Adrenal gland (tissue), 19 donors: Measurements from ENCODE around the gene SPATA4. TPM values are rescaled to one million over a fixed set of nuclear protein-coding genes. Genes with fewer than 3 reads are reported as not detected.

Source experiments
- DNase-seq, 7 donors: peaks; one replicate each; pipeline ENCODE4 v3.0.0-alpha.2; 2019 to 2020
- H3K27ac ChIP-seq, 5 donors: fragments of 200-600 bp; sonication (generic) in 4 of 5; 1 replicate in 3 of 5; 2 replicates in 2 of 5; pipeline versions ENCODE4 v1.5.1 to v1.8.0; 2016 to 2020; ENCODE audit warnings: mild to moderate bottlenecking in 1 of 5
- H3K27me3 ChIP-seq: fragments of 200-600 bp; 2 replicates; pipeline ENCODE4 v1.8.0; 2021
- H3K36me3 ChIP-seq, 2 donors: fragments of 200-600 bp; replicated peaks in 1 of 2; 1 replicate in 1 of 2; 2 replicates in 1 of 2; pipeline versions ENCODE4 v1.5.1 to v1.8.0; 2018 to 2022
- H3K4me1 ChIP-seq, 2 donors: fragments of 200-600 bp; replicated peaks in 1 of 2; 1 replicate in 1 of 2; 2 replicates in 1 of 2; pipeline versions ENCODE4 v1.5.1 to v1.8.0; 2018 to 2021
- H3K4me3 ChIP-seq, 4 donors: fragments of 200-600 bp; sonication (generic) in 3 of 4; one replicate each; pipeline ENCODE4 v1.5.1; 2016 to 2018
- H3K9me3 ChIP-seq, 3 donors: fragments of 200-600 bp; sonication (generic) in 1 of 3; replicated peaks in 1 of 3; 1 replicate in 2 of 3; 2 replicates in 1 of 3; pipeline versions ENCODE4 v1.5.1 to v1.8.0; 2016 to 2021
- POLR2A ChIP-seq, 2 donors: fragments of 450-650 bp; IDR thresholded peaks; one replicate each; pipeline ENCODE4 v1.6.1; 2017; ENCODE audit warnings: antibody characterized with exemption in 2 of 2, mild to moderate bottlenecking in 2 of 2, moderate library complexity in 1 of 2
- WGBS, 4 donors: extraction: QIAGEN DNeasy Blood & Tissue Kit in 2 of 4; methylation state at CpG; one replicate each; pipeline versions ENCODE4 v1.1.5 to v1.1.7; 2013 to 2017; 5-methylcytosine and 5-hydroxymethylcytosine counted together
- intact Hi-C, 2 donors: fragments of 100-400 bp; cut with DNase I; formaldehyde crosslinking; loops; one replicate each; pipeline versions ENCODE4 v1.14.1 to v1.15.0; 2022 to 2023
- long read RNA-seq, 10 donors: library from polyadenylated mRNA in 3 of 10; unstranded in 2 of 10; stranded (forward) in 1 of 10; transcript quantifications; one replicate each; pipeline ENCODE4 v2.0.0 and lab custom pipeline, GENCODE V29; 2021 to 2026
- polyA plus RNA-seq, 3 donors: library from polyadenylated mRNA; stranded (reverse); fragments of 200-250 nt in 2 of 3; fragments of 350-450 nt in 1 of 3; fragmentation: Illumina TruSeq in 1 of 3; extraction: RNeasy Lipid Tissue Mini Kit (QIAGEN cat#74804) in 1 of 3; gene quantifications; one replicate each; pipeline ENCODE4 v1.2.3, GENCODE V29; 2013 to 2014
- total RNA-seq, 9 donors: library from RNA; depleted of rRNA in 4 of 9; stranded (reverse); fragments of >200 nt in 4 of 9; fragments of 120-200 nt in 1 of 9; fragmentation: NEBNext Ultra II Directional in 1 of 9; extraction: Animal tissue kit (Norgen Biotek cat#: 25700) in 1 of 9; gene quantifications; one replicate each; pipeline versions ENCODE4 v1.1.0 to v1.2.4, GENCODE V29; 2013 to 2023
- TF ChIP-seq, protein P1 (sequence below), 6 experiments: fragments of 450-650 bp in 4 of 6; fragments of 200-600 bp in 2 of 6; sonication (generic) in 1 of 6; IDR thresholded peaks; 1 replicate in 5 of 6; 2 replicates in 1 of 6; pipeline versions ENCODE4 v1.5.1 to v1.8.0; 2016 to 2021; ENCODE audit warnings: antibody characterized with exemption in 6 of 6, mild to moderate bottlenecking in 2 of 6, moderate library complexity in 1 of 6
- donor health status: healthy with polysubstance abuse.
- donor health status: Bipolar disorder and iron deficiency.
- donor health status: DM: yes; HTN: yes; CAD: no.
- donor health status: DM: no; HTN: no; CAD: no.
- donor health status: DM: no; HTN: no; CAD: no.
- donor health status: DM: yes; HTN: yes; CAD: no.

Gene SPATA4
- total RNA-seq (under 1 TPM in 4 of 9 donors, not detected in 5; 0.33 to 0.83 (median 0.57) TPM), polyA plus RNA-seq (under 1 TPM; 0.13 to 0.29 (median 0.24) TPM)
- long read RNA-seq, donor 1: 0 reads
- long read RNA-seq, donor 2: 0 reads
- long read RNA-seq, donor 3: 0 reads
- long read RNA-seq, donor 4: 0 reads
- long read RNA-seq, donor 5: 0 reads
- long read RNA-seq, donor 6: 0 reads
- long read RNA-seq, donor 7: 0 reads
- long read RNA-seq, donor 8: 0 reads
- long read RNA-seq, donor 9: 0 reads
- long read RNA-seq, donor 10: 0 reads

DNA sequence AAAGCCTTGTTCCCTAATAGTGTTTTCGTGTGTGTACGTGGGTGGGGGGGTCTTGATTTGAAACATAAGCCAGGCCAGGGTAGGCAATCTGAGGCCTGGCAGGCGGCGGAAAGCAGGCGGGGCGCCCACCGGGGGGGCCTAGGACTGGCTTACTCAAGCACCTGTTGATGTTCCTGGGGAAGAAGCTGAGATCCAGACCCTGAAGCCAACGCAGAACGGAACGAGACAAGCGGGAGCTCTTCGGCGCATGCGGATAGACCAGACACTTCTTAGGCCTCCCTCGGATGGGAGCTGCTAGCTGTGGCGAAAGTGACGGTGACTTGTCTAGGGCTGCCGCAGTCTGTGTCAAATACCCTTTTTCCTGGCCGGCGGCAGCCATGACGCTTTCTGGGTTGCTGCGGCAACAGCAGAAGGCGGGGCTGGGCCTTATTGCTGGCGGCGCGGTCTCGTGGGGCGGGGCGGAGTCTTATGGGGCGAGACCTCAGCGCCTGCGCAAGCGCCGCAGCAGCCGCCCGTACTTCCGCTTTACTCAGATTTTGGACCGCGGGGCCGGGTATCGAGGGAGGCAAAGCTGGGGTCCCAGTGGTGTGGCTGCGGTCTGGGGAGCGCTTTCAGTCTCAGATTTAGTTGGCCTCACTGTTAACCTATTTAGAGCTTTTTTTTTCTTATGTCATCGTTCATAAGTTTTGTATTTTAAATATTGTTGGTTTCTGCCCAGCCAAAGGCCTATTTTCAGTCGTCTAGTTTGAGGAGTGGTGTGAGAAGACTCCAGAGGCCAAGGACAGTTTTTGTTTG, at the start of gene SPATA4:
SPATA4 (minus strand) TSS at position 402 of the 795 bp plus-strand sequence; CDS start at position 379, 23 bp downstream.
- Histone ChIP-seq H3K27ac (peak within 1 kb of the TSS in 2 of 5 donors; percentile 8 to 39), H3K27me3 (no peaks in the 10 kb centered on the region), H3K36me3 (no peaks in the 10 kb centered on the region), H3K9me3 (no peaks in the 10 kb centered on the region), H3K4me3 (peak within 1 kb of the TSS in 3 of 4 donors; percentile 12 to 87 (median 54)), H3K4me1 (peaks cover 0 to 4% of the 10 kb centered on the region in 2 donors)
- intact Hi-C loops: loop anchor here in 1 of 2 donors (10.0 kb wide), 1 partner anchor 119 kb away; the partner anchor contains the start of gene SPCS3
- 0 to 1% (median 1%) methylated on average over 21 to 45 of the region's 45 CpGs for WGBS, 4 donors
- peak; percentile 93 to 96 (median 95) for DNase-seq
- TF ChIP-seq, protein P1, sequence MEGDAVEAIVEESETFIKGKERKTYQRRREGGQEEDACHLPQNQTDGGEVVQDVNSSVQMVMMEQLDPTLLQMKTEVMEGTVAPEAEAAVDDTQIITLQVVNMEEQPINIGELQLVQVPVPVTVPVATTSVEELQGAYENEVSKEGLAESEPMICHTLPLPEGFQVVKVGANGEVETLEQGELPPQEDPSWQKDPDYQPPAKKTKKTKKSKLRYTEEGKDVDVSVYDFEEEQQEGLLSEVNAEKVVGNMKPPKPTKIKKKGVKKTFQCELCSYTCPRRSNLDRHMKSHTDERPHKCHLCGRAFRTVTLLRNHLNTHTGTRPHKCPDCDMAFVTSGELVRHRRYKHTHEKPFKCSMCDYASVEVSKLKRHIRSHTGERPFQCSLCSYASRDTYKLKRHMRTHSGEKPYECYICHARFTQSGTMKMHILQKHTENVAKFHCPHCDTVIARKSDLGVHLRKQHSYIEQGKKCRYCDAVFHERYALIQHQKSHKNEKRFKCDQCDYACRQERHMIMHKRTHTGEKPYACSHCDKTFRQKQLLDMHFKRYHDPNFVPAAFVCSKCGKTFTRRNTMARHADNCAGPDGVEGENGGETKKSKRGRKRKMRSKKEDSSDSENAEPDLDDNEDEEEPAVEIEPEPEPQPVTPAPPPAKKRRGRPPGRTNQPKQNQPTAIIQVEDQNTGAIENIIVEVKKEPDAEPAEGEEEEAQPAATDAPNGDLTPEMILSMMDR (IDR thresholded peaks at IDR 0.05): no peak
- peak in 1 of 2 donors; percentile 23 for TF ChIP-seq POLR2A (IDR thresholded peaks at IDR 0.05)

DNA sequence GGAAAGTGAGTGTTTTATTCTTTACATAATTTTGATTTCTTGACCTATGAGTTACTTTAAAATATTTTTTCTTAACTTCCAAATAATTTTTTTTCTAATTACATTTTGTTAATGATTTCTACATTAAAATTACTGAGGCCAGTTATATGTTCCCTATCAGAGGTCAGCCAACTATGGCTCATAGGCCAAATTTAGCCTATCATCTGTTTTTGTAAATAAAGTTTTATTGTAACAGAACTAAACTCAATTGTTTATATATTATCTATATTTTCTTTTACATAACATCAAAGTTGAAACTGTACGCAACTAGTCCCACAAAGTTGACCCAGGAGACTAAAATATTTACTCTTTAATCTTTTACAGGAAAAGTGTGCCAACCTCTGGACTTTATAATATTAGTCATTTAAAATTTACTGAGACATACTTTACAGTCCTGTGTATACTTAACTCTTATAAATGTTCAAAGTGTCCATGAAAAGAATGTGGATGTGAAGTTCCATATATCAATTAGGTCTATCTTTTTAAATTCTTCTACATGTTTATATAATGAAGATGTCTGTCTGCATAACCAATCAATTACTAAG, 47.5 kb upstream of the SPATA4 start:
- TF ChIP-seq, protein P1 (IDR thresholded peaks at IDR 0.05): no peak
- TF ChIP-seq POLR2A (IDR thresholded peaks at IDR 0.05): no peak
- Histone ChIP-seq H3K4me1 (no peaks in the 10 kb centered on the region), H3K4me3 (no peak overlapping the region), H3K36me3 (no peaks in the 10 kb centered on the region), H3K9me3 (no peaks in the 10 kb centered on the region), H3K27ac (no peak overlapping the region), H3K27me3 (no peaks in the 10 kb centered on the region)
- intact Hi-C loops: no loop called here
- no peak for DNase-seq
- 85 to 96% (median 89%) methylated on average over 1 of the region's 1 CpG for WGBS, 4 donors

DNA sequence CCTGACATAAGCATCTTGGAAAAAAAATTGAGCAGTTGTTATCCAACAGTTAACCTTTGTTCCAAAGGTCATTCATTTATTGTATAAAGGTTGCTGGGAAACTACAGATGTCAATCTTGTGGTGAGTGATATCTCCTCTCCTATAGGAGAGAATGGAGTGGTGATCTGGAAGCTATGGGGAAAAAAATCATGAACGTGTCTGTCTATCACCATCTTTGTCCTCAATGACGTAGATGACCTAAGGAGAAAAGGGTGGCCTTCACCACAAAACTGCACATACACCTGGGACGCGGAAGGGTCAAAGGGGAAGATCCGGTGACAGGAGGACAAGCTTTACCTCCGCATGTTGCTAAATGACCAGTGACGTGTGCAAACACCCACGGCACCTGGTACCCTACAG, 46.3 kb upstream of the SPATA4 start:
- Histone ChIP-seq H3K4me1 (no peaks in the 10 kb centered on the region), H3K27me3 (no peaks in the 10 kb centered on the region), H3K9me3 (no peaks in the 10 kb centered on the region), H3K4me3 (no peak overlapping the region), H3K36me3 (no peaks in the 10 kb centered on the region), H3K27ac (no peak overlapping the region)
- no peak for DNase-seq
- WGBS, 4 donors: 83 to 91% (median 90%) methylated on average over 8 of the region's 8 CpGs
- no peak for TF ChIP-seq POLR2A (IDR thresholded peaks at IDR 0.05)
- TF ChIP-seq, protein P1 (IDR thresholded peaks at IDR 0.05): no peak
- intact Hi-C loops: no loop called here

DNA sequence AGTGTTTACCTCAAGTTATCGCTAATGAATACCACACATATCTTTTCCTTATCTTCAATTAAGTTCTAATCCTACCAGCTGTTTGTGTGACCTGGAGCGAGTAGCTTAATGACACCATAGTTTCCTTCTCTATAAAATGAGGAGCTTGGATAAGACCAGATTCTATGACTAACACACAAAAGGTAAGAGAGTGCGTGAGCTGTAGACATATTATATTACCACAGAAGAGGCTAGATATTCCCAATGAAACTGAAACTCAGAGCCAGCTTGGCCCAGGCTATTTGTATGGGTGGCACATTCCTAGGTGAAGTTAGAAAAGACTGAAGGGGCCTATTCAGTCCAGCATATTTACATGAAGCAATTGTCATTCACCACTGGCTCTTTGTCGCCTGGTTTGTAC, 43.4 kb upstream of the SPATA4 start:
- TF ChIP-seq, protein P1 (IDR thresholded peaks at IDR 0.05): no peak
- TF ChIP-seq POLR2A (IDR thresholded peaks at IDR 0.05): no peak
- no peaks in the 10 kb centered on the region for H3K27me3 ChIP-seq
- no peak overlapping the region for H3K27ac ChIP-seq
- no peaks in the 10 kb centered on the region for H3K9me3 ChIP-seq
- 61 to 65% (median 63%) methylated on average over 4 of the region's 4 CpGs for WGBS, 4 donors
- no peak overlapping the region for H3K4me3 ChIP-seq
- no peaks in the 10 kb centered on the region for H3K4me1 ChIP-seq
- intact Hi-C loops: no loop called here
- DNase-seq: no peak
- H3K36me3 ChIP-seq: no peaks in the 10 kb centered on the region
